Trophoblast cell (in vitro differentiated cells and primary cell): ENCODE results near the gene SOD2.

ENCODE experiments used
- DNase-seq, 2 donors: peaks; one replicate each; pipeline ENCODE4 v3.0.0-alpha.2; 2016
- H2AFZ ChIP-seq: 2 replicates; pipeline ENCODE4 v1.6.1; 2013; ENCODE audit warnings: low read length, moderate library complexity, mild to moderate bottlenecking; ENCODE audit not compliant: insufficient read depth, poor library complexity
- H2AK5ac ChIP-seq: 2 replicates; pipeline ENCODE4 v1.6.1; 2013; ENCODE audit warnings: mild to moderate bottlenecking, low read length
- H2BK120ac ChIP-seq: 2 replicates; pipeline ENCODE4 v1.6.1; 2013; ENCODE audit warnings: low read length, mild to moderate bottlenecking, moderate library complexity; ENCODE audit not compliant: insufficient read depth, poor library complexity
- H2BK12ac ChIP-seq: 2 replicates; pipeline ENCODE4 v1.6.1; 2013; ENCODE audit warnings: mild to moderate bottlenecking, low read length, moderate library complexity
- H2BK5ac ChIP-seq: 2 replicates; pipeline ENCODE4 v1.6.1; 2013; ENCODE audit warnings: low read length, low read depth, moderate library complexity, mild to moderate bottlenecking; ENCODE audit not compliant: poor library complexity
- H3K14ac ChIP-seq: 2 replicates; pipeline ENCODE4 v1.6.1; 2013; ENCODE audit warnings: mild to moderate bottlenecking, low read length
- H3K18ac ChIP-seq: 2 replicates; pipeline ENCODE4 v1.6.1; 2013; ENCODE audit warnings: mild to moderate bottlenecking, low read length
- H3K23ac ChIP-seq: 2 replicates; pipeline ENCODE4 v1.6.1; 2013; ENCODE audit warnings: low read length
- H3K27ac ChIP-seq: 2 replicates; pipeline ENCODE4 v1.5.1; 2013; ENCODE audit warnings: low read depth, mild to moderate bottlenecking, inconsistent platforms, low read length, moderate library complexity
- H3K27me3 ChIP-seq: 2 replicates; pipeline ENCODE4 v1.6.1; 2013; ENCODE audit warnings: inconsistent platforms, mild to moderate bottlenecking, low read length, moderate library complexity; ENCODE audit not compliant: insufficient read depth
- H3K36me3 ChIP-seq, 2 experiments: 1 replicate in 1 of 2; 2 replicates in 1 of 2; pipeline ENCODE4 v1.6.1; 2013; ENCODE audit warnings: low read length in 2 of 2, mild to moderate bottlenecking in 2 of 2, moderate library complexity in 1 of 2; ENCODE audit not compliant: insufficient read depth in 2 of 2, control insufficient read depth in 1 of 2
- H3K4ac ChIP-seq: 2 replicates; pipeline ENCODE4 v1.6.1; 2013; ENCODE audit warnings: low read depth, mild to moderate bottlenecking, low read length, moderate library complexity
- H3K4me1 ChIP-seq, 2 experiments: 1 replicate in 1 of 2; 2 replicates in 1 of 2; pipeline ENCODE4 v1.6.1; 2013; ENCODE audit warnings: low read length in 2 of 2, mild to moderate bottlenecking in 2 of 2, moderate library complexity in 1 of 2; ENCODE audit not compliant: insufficient read depth in 2 of 2, control insufficient read depth in 1 of 2
- H3K4me2 ChIP-seq: 2 replicates; pipeline ENCODE4 v1.6.1; 2013; ENCODE audit warnings: inconsistent platforms, mild to moderate bottlenecking, low read length, moderate library complexity
- H3K4me3 ChIP-seq: 2 replicates; pipeline ENCODE4 v1.5.1; 2013; ENCODE audit warnings: mild to moderate bottlenecking, low read depth, low read length, inconsistent platforms
- H3K79me1 ChIP-seq: one replicate; pipeline ENCODE4 v1.6.1; 2013; ENCODE audit warnings: low read length
- H3K79me2 ChIP-seq: 2 replicates; pipeline ENCODE4 v1.6.1; 2013; ENCODE audit warnings: low read length, mild to moderate bottlenecking; ENCODE audit not compliant: control insufficient read depth, insufficient read depth, poor library complexity
- H3K9ac ChIP-seq: 2 replicates; pipeline ENCODE4 v1.6.1; 2013; ENCODE audit warnings: mild to moderate bottlenecking, low read length
- H3K9me3 ChIP-seq: 2 replicates; pipeline ENCODE4 v1.6.1; 2013; ENCODE audit warnings: low read depth, mild to moderate bottlenecking, control low read depth, inconsistent platforms, low read length; ENCODE audit not compliant: insufficient read depth
- H4K12ac ChIP-seq: 2 replicates; pipeline ENCODE4 v1.6.1; 2013; ENCODE audit warnings: low read depth, mild to moderate bottlenecking, low read length, moderate library complexity
- H4K8ac ChIP-seq: 2 replicates; pipeline ENCODE4 v1.6.1; 2013; ENCODE audit warnings: low read depth, mild to moderate bottlenecking, low read length, moderate library complexity
- H4K91ac ChIP-seq: one replicate; pipeline ENCODE4 v1.6.1; 2013; ENCODE audit warnings: low read depth, mild to moderate bottlenecking, low read length, moderate library complexity
- WGBS: extraction: QIAGEN DNeasy Blood & Tissue Kit; methylation state at CpG from one replicate; pipeline ENCODE4 v1.1.7; 2013; ENCODE audit warnings: missing lambda C conversion rate; ENCODE audit not compliant: insufficient read length, insufficient coverage; ENCODE audit errors: extremely low coverage; 5-methylcytosine and 5-hydroxymethylcytosine counted together

The SOD2 gene

GRCh38 chr6:159688266-159688905 lies 4.7 kb downstream of the SOD2 start:
- H3K9ac ChIP-seq, result no peak overlapping the region
- H3K4ac ChIP-seq, result no peak overlapping the region
- no peak overlapping the region for H3K14ac ChIP-seq
- H2AFZ ChIP-seq, result no peak overlapping the region
- no peak overlapping the region for H2AK5ac ChIP-seq
- H3K4me3 ChIP-seq, result no peak overlapping the region
- H3K79me2 ChIP-seq, result peaks cover 2% of the 10 kb centered on the region
- H3K36me3 ChIP-seq, result peaks cover 3 to 9% of the 10 kb centered on the region in 2 experiments
- no CpG with 5 or more reads among the region's 5 CpGs for WGBS
- peaks cover 0 to 7% of the 10 kb centered on the region in 2 experiments for H3K4me1 ChIP-seq
- no peak overlapping the region for H4K8ac ChIP-seq
- peaks cover 4% of the 10 kb centered on the region for H3K79me1 ChIP-seq
- no peak overlapping the region for H3K27ac ChIP-seq
- no peak overlapping the region for H2BK120ac ChIP-seq
- DNase-seq, result no peak
- no peak overlapping the region for H3K18ac ChIP-seq
- no peak overlapping the region for H3K4me2 ChIP-seq
- H3K23ac ChIP-seq, result no peak overlapping the region
- no peaks in the 10 kb centered on the region for H3K9me3 ChIP-seq
- H3K27me3 ChIP-seq, result no peaks in the 10 kb centered on the region
- H2BK5ac ChIP-seq, result no peak overlapping the region
- no peak overlapping the region for H4K91ac ChIP-seq
- H2BK12ac ChIP-seq, result no peak overlapping the region
- no peak overlapping the region for H4K12ac ChIP-seq

- H3K4ac ChIP-seq, result no peak overlapping the region
- H4K91ac ChIP-seq, result no peak overlapping the region
- no peak overlapping the region for H4K8ac ChIP-seq
- no peak overlapping the region for H3K9ac ChIP-seq
- no peak overlapping the region for H2BK5ac ChIP-seq
- no peak overlapping the region for H3K4me3 ChIP-seq
- H3K36me3 ChIP-seq, result peaks cover 5 to 9% of the 10 kb centered on the region in 2 experiments
- no peak overlapping the region for H2BK120ac ChIP-seq
- no peak overlapping the region for H3K4me2 ChIP-seq
- DNase-seq, result no peak
- H3K27ac ChIP-seq, result no peak overlapping the region
- no peaks in the 10 kb centered on the region for H3K79me1 ChIP-seq
- H2BK12ac ChIP-seq, result no peak overlapping the region
- no peak overlapping the region for H3K23ac ChIP-seq
- H3K18ac ChIP-seq, result no peak overlapping the region
- no peak overlapping the region for H2AK5ac ChIP-seq
- no peaks in the 10 kb centered on the region for H3K9me3 ChIP-seq
- WGBS, result no CpG with 5 or more reads among the region's 9 CpGs
- peaks cover 0 to 6% of the 10 kb centered on the region in 2 experiments for H3K4me1 ChIP-seq
- H3K79me2 ChIP-seq, result no peaks in the 10 kb centered on the region
- no peak overlapping the region for H2AFZ ChIP-seq
- no peak overlapping the region for H4K12ac ChIP-seq
- H3K14ac ChIP-seq, result no peak overlapping the region
- no peaks in the 10 kb centered on the region for H3K27me3 ChIP-seq
These were observed 5.7 kb downstream of the SOD2 start for GRCh38 chr6:159687341-159687740.

- Histone ChIP-seq H4K12ac (no peak overlapping the region), H3K9me3 (no peaks in the 10 kb centered on the region), H2BK5ac (no peak overlapping the region), H3K79me2 (no peaks in the 10 kb centered on the region), H3K27me3 (no peaks in the 10 kb centered on the region), H4K91ac (no peak overlapping the region), H3K79me1 (no peaks in the 10 kb centered on the region), H2AFZ (no peak overlapping the region), H3K9ac (no peak overlapping the region), H2BK12ac (no peak overlapping the region), H3K4ac (no peak overlapping the region), H3K27ac (no peak overlapping the region), H4K8ac (no peak overlapping the region), H3K4me1 (no peaks in the 10 kb centered on the region), H3K4me2 (no peak overlapping the region), H3K18ac (no peak overlapping the region), H2AK5ac (no peak overlapping the region), H2BK120ac (no peak overlapping the region), H3K4me3 (no peak overlapping the region), H3K14ac (no peak overlapping the region), H3K36me3 (peaks cover 5 to 9% of the 10 kb centered on the region in 2 experiments), H3K23ac (no peak overlapping the region)
- no CpG with 5 or more reads among the region's 3 CpGs for WGBS
- no peak for DNase-seq
These were observed 6.3 kb downstream of the SOD2 start for GRCh38 chr6:159686703-159687102.

GRCh38 chr6:159686040-159686439 lies 7.0 kb downstream of the SOD2 start:
- H3K79me2 ChIP-seq, result no peaks in the 10 kb centered on the region
- no peaks in the 10 kb centered on the region for H3K27me3 ChIP-seq
- H3K36me3 ChIP-seq, result peaks cover 5 to 11% of the 10 kb centered on the region in 2 experiments
- H3K4me1 ChIP-seq, result no peaks in the 10 kb centered on the region
- no peak overlapping the region for H3K4me2 ChIP-seq
- H3K9ac ChIP-seq, result no peak overlapping the region
- no CpG with 5 or more reads among the region's 5 CpGs for WGBS
- H2BK120ac ChIP-seq, result no peak overlapping the region
- no peak overlapping the region for H2BK12ac ChIP-seq
- H3K23ac ChIP-seq, result no peak overlapping the region
- DNase-seq, result no peak
- no peak overlapping the region for H4K91ac ChIP-seq
- H3K14ac ChIP-seq, result no peak overlapping the region
- no peak overlapping the region for H4K12ac ChIP-seq
- H2BK5ac ChIP-seq, result no peak overlapping the region
- no peak overlapping the region for H3K4ac ChIP-seq
- no peaks in the 10 kb centered on the region for H3K79me1 ChIP-seq
- no peak overlapping the region for H4K8ac ChIP-seq
- H3K27ac ChIP-seq, result no peak overlapping the region
- no peaks in the 10 kb centered on the region for H3K9me3 ChIP-seq
- H3K4me3 ChIP-seq, result no peak overlapping the region
- no peak overlapping the region for H2AK5ac ChIP-seq
- H3K18ac ChIP-seq, result no peak overlapping the region
- H2AFZ ChIP-seq, result no peak overlapping the region
